Hepatocyte (in vitro differentiated cells): ENCODE data around the gene ETV6. TPM values are rescaled to one million over a fixed set of nuclear protein-coding genes. Genes with fewer than 3 reads are reported as not detected.

Source experiments
- DNase-seq: peaks from one replicate; pipeline ENCODE4 v3.0.0-alpha.2; 2016; ENCODE audit warnings: low spot score
- H2AFZ ChIP-seq: fragments of 200-600 bp; sonication (generic); 2 replicates; pipeline ENCODE4 v1.6.0; 2016; ENCODE audit warnings: antibody characterized with exemption, mild to moderate bottlenecking
- H3K27ac ChIP-seq: fragments of 200-600 bp; sonication (generic); 2 replicates; pipeline ENCODE4 v1.5.1; 2016; ENCODE audit warnings: mild to moderate bottlenecking
- H3K27me3 ChIP-seq: fragments of 200-600 bp; sonication (generic); 2 replicates; pipeline ENCODE4 v1.6.1; 2016
- H3K36me3 ChIP-seq: fragments of 200-600 bp; sonication (generic); replicated peaks from 2 replicates; pipeline ENCODE4 v1.5.1; 2016; ENCODE audit warnings: low read depth; ENCODE audit not compliant: insufficient read depth
- H3K4me1 ChIP-seq: fragments of 200-600 bp; sonication (generic); 2 replicates; pipeline ENCODE4 v1.5.1; 2016; ENCODE audit warnings: mild to moderate bottlenecking, moderate library complexity; ENCODE audit not compliant: insufficient read depth
- H3K4me2 ChIP-seq: fragments of 200-600 bp; sonication (generic); 2 replicates; pipeline ENCODE4 v1.6.0; 2016
- H3K4me3 ChIP-seq: fragments of 200-600 bp; sonication (generic); 2 replicates; pipeline ENCODE4 v1.5.1; 2016; ENCODE audit warnings: mild to moderate bottlenecking
- H3K79me2 ChIP-seq: fragments of 200-600 bp; sonication (generic); 2 replicates; pipeline ENCODE4 v1.6.0; 2017; ENCODE audit warnings: mild to moderate bottlenecking
- H3K9me2 ChIP-seq: fragments of 200-600 bp; sonication (generic); replicated peaks from 2 replicates; pipeline ENCODE4 v1.6.0; 2017; ENCODE audit warnings: mild to moderate bottlenecking; ENCODE audit not compliant: insufficient read depth
- H3K9me3 ChIP-seq: fragments of 200-600 bp; sonication (generic); 2 replicates; pipeline ENCODE4 v1.5.1; 2016; ENCODE audit warnings: low read depth, mild to moderate bottlenecking
- H4K20me1 ChIP-seq: fragments of 200-600 bp; sonication (generic); 2 replicates; pipeline ENCODE4 v1.6.0; 2016; ENCODE audit warnings: mild to moderate bottlenecking; ENCODE audit not compliant: insufficient read depth, poor library complexity, severe bottlenecking
- CTCF ChIP-seq: fragments of 200-600 bp; sonication (generic); IDR thresholded peaks from 2 replicates; pipeline ENCODE4 v1.5.1; 2016; ENCODE audit warnings: antibody characterized with exemption, mild to moderate bottlenecking; ENCODE audit not compliant: poor library complexity
- EZH2 ChIP-seq: fragments of 200-600 bp; sonication (generic); IDR thresholded peaks from 2 replicates; pipeline ENCODE4 v1.6.1; 2016; ENCODE audit warnings: antibody characterized with exemption, mild to moderate bottlenecking, borderline replicate concordance
- EZH2phosphoT487 ChIP-seq: fragments of 200-600 bp; sonication (generic); IDR thresholded peaks from one replicate; pipeline ENCODE4 v1.6.1; 2018; ENCODE audit warnings: antibody characterized with exemption, mild to moderate bottlenecking, low read depth, moderate library complexity; ENCODE audit not compliant: unreplicated experiment, severe bottlenecking
- WGBS: methylation state at CpG from one replicate; pipeline ENCODE4 v1.1.6; 2016; ENCODE audit warnings: low lambda C conversion rate; ENCODE audit errors: missing lambda C conversion rate; 5-methylcytosine and 5-hydroxymethylcytosine counted together
- polyA plus RNA-seq: library from polyadenylated mRNA; unstranded; fragments of >200 nt; fragmentation: Nextera tagmentation; extraction: Ambion mirVana; gene quantifications from 2 replicates; pipeline ENCODE4 v1.2.1, GENCODE V29; 2016
- total RNA-seq: library from RNA; depleted of rRNA; stranded (reverse); fragments of >200 nt; gene quantifications from 2 replicates; pipeline ENCODE4 v1.2.3, GENCODE V29; 2014

ETV6 gene
- total and polyA plus RNA-seq, 2 experiments from 2014 or later: 8.0 to 9.7 TPM

GRCh38 chr12:11795192-11795912 is 145.9 kb downstream of the ETV6 start:
- peak overlapping the region; percentile 15 for H3K27ac ChIP-seq
- H3K9me3 ChIP-seq: no peaks in the 10 kb centered on the region
- no peaks in the 10 kb centered on the region for H3K9me2 ChIP-seq
- H3K79me2 ChIP-seq: peaks cover 14% of the 10 kb centered on the region
- TF ChIP-seq EZH2phosphoT487: no peak
- no peak for TF ChIP-seq EZH2
- no peak for TF ChIP-seq CTCF
- H3K4me2 ChIP-seq: peak overlapping the region; percentile 15
- no peak overlapping the region for H2AFZ ChIP-seq
- no peaks in the 10 kb centered on the region for H4K20me1 ChIP-seq
- no peaks in the 10 kb centered on the region for H3K27me3 ChIP-seq
- no peaks in the 10 kb centered on the region for H3K36me3 ChIP-seq
- WGBS: 85% methylated on average over 8 of the region's 8 CpGs
- no peak overlapping the region for H3K4me3 ChIP-seq
- no peak for DNase-seq
- peaks cover 19% of the 10 kb centered on the region for H3K4me1 ChIP-seq

GRCh38 chr12:11795913-11796459 is 146.5 kb downstream of the ETV6 start:
- H3K79me2 ChIP-seq: peaks cover 11% of the 10 kb centered on the region
- no peaks in the 10 kb centered on the region for H3K36me3 ChIP-seq
- peak overlapping the region; percentile 15 for H3K4me2 ChIP-seq
- H3K9me3 ChIP-seq: no peaks in the 10 kb centered on the region
- peak overlapping the region; percentile 15 for H3K27ac ChIP-seq
- H3K4me1 ChIP-seq: peaks cover 19% of the 10 kb centered on the region
- H3K4me3 ChIP-seq: no peak overlapping the region
- 59% methylated on average over 6 of the region's 6 CpGs for WGBS
- H4K20me1 ChIP-seq: no peaks in the 10 kb centered on the region
- no peaks in the 10 kb centered on the region for H3K9me2 ChIP-seq
- H2AFZ ChIP-seq: no peak overlapping the region
- no peaks in the 10 kb centered on the region for H3K27me3 ChIP-seq
- TF ChIP-seq EZH2 (no peak), CTCF (no peak), EZH2phosphoT487 (no peak)
- DNase-seq: no peak

- H3K36me3 ChIP-seq: no peaks in the 10 kb centered on the region
- TF ChIP-seq CTCF (no peak), EZH2 (no peak)
- H3K79me2 ChIP-seq: peaks cover 10% of the 10 kb centered on the region
- H3K4me1 ChIP-seq: peaks cover 19% of the 10 kb centered on the region
- H3K27ac ChIP-seq: no peak overlapping the region
- H3K4me3 ChIP-seq: no peak overlapping the region
- DNase-seq: no peak
- 67% methylated on average over 5 of the region's 5 CpGs for WGBS
- H3K27me3 ChIP-seq: no peaks in the 10 kb centered on the region
- no peak overlapping the region for H2AFZ ChIP-seq
- no peaks in the 10 kb centered on the region for H4K20me1 ChIP-seq
- no peaks in the 10 kb centered on the region for H3K9me2 ChIP-seq
- H3K4me2 ChIP-seq: no peak overlapping the region
- H3K9me3 ChIP-seq: no peaks in the 10 kb centered on the region
These were observed 147.9 kb downstream of the ETV6 start for GRCh38 chr12:11797317-11797913.
